ENCODE data around the gene FHAD1.

DNA sequence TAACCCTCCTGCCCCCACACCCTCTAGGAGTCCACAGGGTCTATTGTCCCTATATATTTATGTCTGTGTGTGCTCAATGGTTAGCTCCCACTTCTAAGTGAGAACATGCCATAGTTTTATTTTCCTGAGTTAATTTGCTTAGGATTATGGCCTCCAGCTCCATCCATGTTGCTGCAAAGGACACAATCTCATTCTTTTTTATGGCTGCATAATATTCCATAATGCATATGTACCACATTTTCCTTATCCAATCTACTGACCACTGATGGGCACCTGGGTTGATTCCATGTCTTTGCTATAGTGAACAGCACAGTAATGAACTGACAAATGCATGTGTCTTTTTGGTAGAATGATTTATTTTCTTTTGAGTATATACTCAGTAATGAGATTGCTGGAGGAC, 13.3 kb upstream of the FHAD1 start:
- TF ChIP-seq CTCF (IDR thresholded peaks at IDR 0.05; ENCODE audit: low read depth, low read length): no peak
- TF ChIP-seq, protein P1, sequence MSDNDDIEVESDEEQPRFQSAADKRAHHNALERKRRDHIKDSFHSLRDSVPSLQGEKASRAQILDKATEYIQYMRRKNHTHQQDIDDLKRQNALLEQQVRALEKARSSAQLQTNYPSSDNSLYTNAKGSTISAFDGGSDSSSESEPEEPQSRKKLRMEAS (IDR thresholded peaks at IDR 0.05; ENCODE audit: low read depth, low read length): no peak
- no peak for TF ChIP-seq POLR2A (IDR thresholded peaks at IDR 0.05; ENCODE audit: extremely low read depth, insufficient read length)
